Stimulated activated naive CD8-positive, alpha-beta T cell treated with anti-CD3 and anti-CD28 coated beads, Interleukin-15, amount 100 ng/mL, for 72 hours (primary cell): ENCODE data around the gene CDK5R2.
A peak's percentile ranks its signal among the peaks of the same experiment; 100 is the strongest.

Experiments
- ATAC-seq: fragments of 150-1000 bp; cut with Tn5 transposase; 2 replicates; pipeline ENCODE4 v1.10.0; 2021; ENCODE audit warnings: mild to moderate bottlenecking, moderate library complexity
- DNase-seq, 2 donors: peaks; one replicate each; pipeline ENCODE4 v3.0.0; 2021 to 2022
- H3K27ac Mint-ChIP-seq, 2 donors: one replicate each; pipeline ENCODE4 v1.8.0; 2022; ENCODE audit warnings: mild to moderate bottlenecking in 2 of 2, mixed read lengths in 2 of 2, moderate library complexity in 2 of 2
- H3K27me3 Mint-ChIP-seq: one replicate; pipeline ENCODE4 v1.8.0; 2022; ENCODE audit warnings: mixed read lengths
- H3K4me1 Mint-ChIP-seq: one replicate; pipeline ENCODE4 v1.8.0; 2022; ENCODE audit warnings: mild to moderate bottlenecking, mixed read lengths
- H3K4me3 Mint-ChIP-seq, 2 donors: one replicate each; pipeline ENCODE4 v1.8.0; 2022; ENCODE audit warnings: mild to moderate bottlenecking in 2 of 2, mixed read lengths in 2 of 2, moderate library complexity in 1 of 2
- H3K9me3 Mint-ChIP-seq, 2 donors: one replicate each; pipeline ENCODE4 v1.8.0; 2022; ENCODE audit warnings: mixed read lengths in 2 of 2

Gene CDK5R2

GRCh38 chr2:218981390-218981880, 22.0 kb downstream of the CDK5R2 start:
- Mint-ChIP-seq H3K27me3 (peaks cover 100% of the 10 kb centered on the region), H3K4me1 (peaks cover 57% of the 10 kb centered on the region), H3K4me3 (peak overlapping the region; percentile 65 to 76), H3K9me3 (no peaks in the 10 kb centered on the region), H3K27ac (peak overlapping the region in 1 of 2 donors; percentile 48)
- DNase-seq (peak in 1 of 2 donors; percentile 39), ATAC-seq (peak; percentile 2)

- DNase-seq (peak in 1 of 2 donors; percentile 43), ATAC-seq (peak; percentile 29)
- H3K9me3 Mint-ChIP-seq, result no peaks in the 10 kb centered on the region
- peaks cover 57% of the 10 kb centered on the region for H3K4me1 Mint-ChIP-seq
- H3K27me3 Mint-ChIP-seq, result peaks cover 100% of the 10 kb centered on the region
- H3K27ac Mint-ChIP-seq, result no peak overlapping the region
- H3K4me3 Mint-ChIP-seq, result peak overlapping the region; percentile 37 to 63
These were observed 22.6 kb downstream of the CDK5R2 start for GRCh38 chr2:218981881-218982585.

GRCh38 chr2:218982586-218983262, 23.3 kb downstream of the CDK5R2 start:
- no peak for DNase-seq
- H3K4me1 Mint-ChIP-seq, result peaks cover 57% of the 10 kb centered on the region
- peak overlapping the region; percentile 37 to 63 for H3K4me3 Mint-ChIP-seq
- no peak overlapping the region for H3K27ac Mint-ChIP-seq
- H3K27me3 Mint-ChIP-seq, result peaks cover 100% of the 10 kb centered on the region
- H3K9me3 Mint-ChIP-seq, result no peaks in the 10 kb centered on the region
- no peak for ATAC-seq

- Mint-ChIP-seq H3K4me3 (peak overlapping the region in 1 of 2 donors; percentile 31), H3K4me1 (peaks cover 57% of the 10 kb centered on the region), H3K27ac (no peak overlapping the region), H3K9me3 (no peaks in the 10 kb centered on the region), H3K27me3 (peaks cover 100% of the 10 kb centered on the region)
- no peak for DNase-seq
- ATAC-seq, result no peak
These were observed 23.9 kb downstream of the CDK5R2 start for GRCh38 chr2:218983263-218983933.

GRCh38 chr2:218983934-218984238, 24.4 kb downstream of the CDK5R2 start:
- Mint-ChIP-seq H3K4me3 (peak overlapping the region; percentile 26 to 31), H3K27me3 (peaks cover 100% of the 10 kb centered on the region), H3K4me1 (peaks cover 57% of the 10 kb centered on the region), H3K27ac (no peak overlapping the region), H3K9me3 (no peaks in the 10 kb centered on the region)
- DNase-seq (no peak), ATAC-seq (no peak)

GRCh38 chr2:218984239-218985020, 25.0 kb downstream of the CDK5R2 start:
- ATAC-seq, result no peak
- Mint-ChIP-seq H3K9me3 (no peaks in the 10 kb centered on the region), H3K27me3 (peaks cover 100% of the 10 kb centered on the region), H3K4me1 (peaks cover 53% of the 10 kb centered on the region), H3K4me3 (peak overlapping the region; percentile 42 to 55), H3K27ac (no peak overlapping the region)
- DNase-seq, result no peak

GRCh38 chr2:218985021-218985324, 25.5 kb downstream of the CDK5R2 start, which contains the start of gene FEV:
TSS of gene FEV (minus strand) at chr2:218985184. CDS start at chr2:218985075, 109 bp downstream.
- H3K9me3 Mint-ChIP-seq, result no peaks in the 10 kb centered on the region
- DNase-seq, result no peak
- peak within 1 kb of the TSS; percentile 42 to 55 for H3K4me3 Mint-ChIP-seq
- no peak for ATAC-seq
- peaks cover 100% of the 10 kb centered on the region for H3K27me3 Mint-ChIP-seq
- no peak within 1 kb of the TSS for H3K27ac Mint-ChIP-seq
- H3K4me1 Mint-ChIP-seq, result peaks cover 48% of the 10 kb centered on the region

GRCh38 chr2:218985325-218986091, 26.0 kb downstream of the CDK5R2 start:
- H3K4me3 Mint-ChIP-seq, result peak overlapping the region; percentile 2 to 49

GRCh38 chr2:218986148-218986761, 26.8 kb downstream of the CDK5R2 start:
- Mint-ChIP-seq H3K4me3 (peak overlapping the region in 1 of 2 donors; percentile 49), H3K4me1 (peaks cover 37% of the 10 kb centered on the region), H3K9me3 (no peaks in the 10 kb centered on the region), H3K27ac (no peak overlapping the region), H3K27me3 (peaks cover 100% of the 10 kb centered on the region)
- no peak for ATAC-seq
- DNase-seq, result no peak

More at GRCh38 chr2:218985325-218986091, 26.0 kb downstream of the CDK5R2 start:
- Mint-ChIP-seq H3K27me3 (peaks cover 100% of the 10 kb centered on the region), H3K27ac (no peak overlapping the region), H3K9me3 (no peaks in the 10 kb centered on the region), H3K4me1 (peaks cover 44% of the 10 kb centered on the region)
- DNase-seq (no peak), ATAC-seq (no peak)

GRCh38 chr2:218988164-218988563, 28.7 kb downstream of the CDK5R2 start:
- H3K9me3 Mint-ChIP-seq, result no peaks in the 10 kb centered on the region
- peaks cover 25% of the 10 kb centered on the region for H3K4me1 Mint-ChIP-seq
- no peak overlapping the region for H3K27ac Mint-ChIP-seq
- H3K27me3 Mint-ChIP-seq, result peaks cover 100% of the 10 kb centered on the region
- ATAC-seq (no peak), DNase-seq (no peak)
- no peak overlapping the region for H3K4me3 Mint-ChIP-seq

GRCh38 chr2:218988650-218989049, 29.2 kb downstream of the CDK5R2 start:
- peaks cover 22% of the 10 kb centered on the region for H3K4me1 Mint-ChIP-seq
- no peak for ATAC-seq
- DNase-seq, result no peak
- H3K4me3 Mint-ChIP-seq, result no peak overlapping the region
- H3K27ac Mint-ChIP-seq, result no peak overlapping the region
- H3K9me3 Mint-ChIP-seq, result no peaks in the 10 kb centered on the region
- peaks cover 100% of the 10 kb centered on the region for H3K27me3 Mint-ChIP-seq

- Mint-ChIP-seq H3K27me3 (peaks cover 100% of the 10 kb centered on the region), H3K4me1 (peaks cover 16% of the 10 kb centered on the region), H3K27ac (no peak overlapping the region), H3K9me3 (no peaks in the 10 kb centered on the region), H3K4me3 (no peak overlapping the region)
- no peak for ATAC-seq
- no peak for DNase-seq
These were observed 30.6 kb downstream of the CDK5R2 start for GRCh38 chr2:218990052-218990451.

GRCh38 chr2:218990612-218991011, 31.1 kb downstream of the CDK5R2 start:
- H3K27ac Mint-ChIP-seq, result no peak overlapping the region
- DNase-seq (no peak), ATAC-seq (no peak)
- no peaks in the 10 kb centered on the region for H3K9me3 Mint-ChIP-seq
- H3K4me1 Mint-ChIP-seq, result peaks cover 16% of the 10 kb centered on the region
- H3K27me3 Mint-ChIP-seq, result peaks cover 100% of the 10 kb centered on the region
- no peak overlapping the region for H3K4me3 Mint-ChIP-seq

GRCh38 chr2:218991674-218992168, 32.3 kb downstream of the CDK5R2 start:
- Mint-ChIP-seq H3K4me3 (no peak overlapping the region), H3K4me1 (peaks cover 21% of the 10 kb centered on the region), H3K27ac (no peak overlapping the region), H3K27me3 (peaks cover 100% of the 10 kb centered on the region), H3K9me3 (no peaks in the 10 kb centered on the region)
- no peak for DNase-seq
- no peak for ATAC-seq
